GM21528 (cell line): Measurements from ENCODE around the gene SPRING1.
"Not testable (repeated sequence)": the region's sequence is repeated elsewhere in the genome, so short reads cannot be mapped to it uniquely, and the experiment has no call there.

Source experiments
- ATAC-seq: cut with Tn5 transposase; IDR thresholded peaks from one replicate; pipeline ENCODE4 v1.9.1; 2021; ENCODE audit warnings: mild to moderate bottlenecking, moderate library complexity; ENCODE audit not compliant: unreplicated experiment, low FRiP score

SPRING1 gene

GRCh38 chr12:116744766-116745165 is 6.9 kb upstream of the SPRING1 start:
- no peak for ATAC-seq

GRCh38 chr12:116742787-116743186 is 4.9 kb upstream of the SPRING1 start:
- ATAC-seq, result not testable (repeated sequence)

GRCh38 chr12:116739381-116739887 is 1.6 kb upstream of the SPRING1 start:
- ATAC-seq, result no peak

GRCh38 chr12:116736962-116737773 is 701 bp downstream of the SPRING1 start:
- ATAC-seq, result no peak

- no peak for ATAC-seq
Observed at GRCh38 chr12:116735951-116736599, 1.8 kb downstream of the SPRING1 start.

- ATAC-seq, result no peak
Observed at GRCh38 chr12:116735084-116735483, 2.8 kb downstream of the SPRING1 start.

GRCh38 chr12:116734156-116734768 is 3.6 kb downstream of the SPRING1 start:
- no peak for ATAC-seq

- no peak for ATAC-seq
Observed at GRCh38 chr12:116731801-116732200, 6.1 kb downstream of the SPRING1 start.

GRCh38 chr12:116727891-116728290 is 10.0 kb downstream of the SPRING1 start:
- ATAC-seq, result no peak

GRCh38 chr12:116727261-116727660 is 10.6 kb downstream of the SPRING1 start:
- no peak for ATAC-seq

GRCh38 chr12:116726694-116727093 is 11.2 kb downstream of the SPRING1 start:
- ATAC-seq, result no peak

- no peak for ATAC-seq
Observed at GRCh38 chr12:116722245-116722644, 15.6 kb downstream of the SPRING1 start.

GRCh38 chr12:116719731-116720528 is 17.9 kb downstream of the SPRING1 start:
- no peak for ATAC-seq

GRCh38 chr12:116718655-116719454 is 19.0 kb downstream of the SPRING1 start:
- no peak for ATAC-seq

- no peak for ATAC-seq
Observed at GRCh38 chr12:116717466-116718437, 20.1 kb downstream of the SPRING1 start.

- no peak for ATAC-seq
Observed at GRCh38 chr12:116714175-116714574, 23.7 kb downstream of the SPRING1 start.

- ATAC-seq, result no peak
Observed at GRCh38 chr12:116713527-116713926, 24.3 kb downstream of the SPRING1 start.

- ATAC-seq, result no peak
Observed at GRCh38 chr12:116712458-116713303, 25.2 kb downstream of the SPRING1 start.
